ENCODE data around the gene CLIP2.
"Not testable (repeated sequence)": the region's sequence is repeated elsewhere in the genome, so short reads cannot be mapped to it uniquely, and the experiment has no call there.

Gene CLIP2

GRCh38 chr7:74398426-74398825, 109.2 kb downstream of the CLIP2 start:
- Mint-ChIP-seq H3K9me3 (no peaks in the 10 kb centered on the region), H3K4me1 (no peaks in the 10 kb centered on the region), H3K36me3 (ENCODE audit: low read depth) (peaks cover 22% of the 10 kb centered on the region), H3K27me3 (ENCODE audit: low read depth, poor library complexity) (peaks cover 7% of the 10 kb centered on the region), H3K4me3 (no peak overlapping the region), H3K27ac (no peak overlapping the region)
- no peak for DNase-seq
- TF ChIP-seq, protein P1, sequence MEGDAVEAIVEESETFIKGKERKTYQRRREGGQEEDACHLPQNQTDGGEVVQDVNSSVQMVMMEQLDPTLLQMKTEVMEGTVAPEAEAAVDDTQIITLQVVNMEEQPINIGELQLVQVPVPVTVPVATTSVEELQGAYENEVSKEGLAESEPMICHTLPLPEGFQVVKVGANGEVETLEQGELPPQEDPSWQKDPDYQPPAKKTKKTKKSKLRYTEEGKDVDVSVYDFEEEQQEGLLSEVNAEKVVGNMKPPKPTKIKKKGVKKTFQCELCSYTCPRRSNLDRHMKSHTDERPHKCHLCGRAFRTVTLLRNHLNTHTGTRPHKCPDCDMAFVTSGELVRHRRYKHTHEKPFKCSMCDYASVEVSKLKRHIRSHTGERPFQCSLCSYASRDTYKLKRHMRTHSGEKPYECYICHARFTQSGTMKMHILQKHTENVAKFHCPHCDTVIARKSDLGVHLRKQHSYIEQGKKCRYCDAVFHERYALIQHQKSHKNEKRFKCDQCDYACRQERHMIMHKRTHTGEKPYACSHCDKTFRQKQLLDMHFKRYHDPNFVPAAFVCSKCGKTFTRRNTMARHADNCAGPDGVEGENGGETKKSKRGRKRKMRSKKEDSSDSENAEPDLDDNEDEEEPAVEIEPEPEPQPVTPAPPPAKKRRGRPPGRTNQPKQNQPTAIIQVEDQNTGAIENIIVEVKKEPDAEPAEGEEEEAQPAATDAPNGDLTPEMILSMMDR (IDR thresholded peaks at IDR 0.05), result no peak

- TF ChIP-seq, protein P1 (IDR thresholded peaks at IDR 0.05), result no peak
- H3K9me3 Mint-ChIP-seq, result no peaks in the 10 kb centered on the region
- no peak overlapping the region for H3K4me3 Mint-ChIP-seq
- no peak for DNase-seq
- no peak overlapping the region for H3K27ac Mint-ChIP-seq
- peaks cover 26% of the 10 kb centered on the region for H3K36me3 Mint-ChIP-seq (ENCODE audit: low read depth)
- peaks cover 9% of the 10 kb centered on the region for H3K27me3 Mint-ChIP-seq (ENCODE audit: low read depth, poor library complexity)
- no peaks in the 10 kb centered on the region for H3K4me1 Mint-ChIP-seq
Observed at GRCh38 chr7:74399006-74399405, 109.8 kb downstream of the CLIP2 start.

DNA sequence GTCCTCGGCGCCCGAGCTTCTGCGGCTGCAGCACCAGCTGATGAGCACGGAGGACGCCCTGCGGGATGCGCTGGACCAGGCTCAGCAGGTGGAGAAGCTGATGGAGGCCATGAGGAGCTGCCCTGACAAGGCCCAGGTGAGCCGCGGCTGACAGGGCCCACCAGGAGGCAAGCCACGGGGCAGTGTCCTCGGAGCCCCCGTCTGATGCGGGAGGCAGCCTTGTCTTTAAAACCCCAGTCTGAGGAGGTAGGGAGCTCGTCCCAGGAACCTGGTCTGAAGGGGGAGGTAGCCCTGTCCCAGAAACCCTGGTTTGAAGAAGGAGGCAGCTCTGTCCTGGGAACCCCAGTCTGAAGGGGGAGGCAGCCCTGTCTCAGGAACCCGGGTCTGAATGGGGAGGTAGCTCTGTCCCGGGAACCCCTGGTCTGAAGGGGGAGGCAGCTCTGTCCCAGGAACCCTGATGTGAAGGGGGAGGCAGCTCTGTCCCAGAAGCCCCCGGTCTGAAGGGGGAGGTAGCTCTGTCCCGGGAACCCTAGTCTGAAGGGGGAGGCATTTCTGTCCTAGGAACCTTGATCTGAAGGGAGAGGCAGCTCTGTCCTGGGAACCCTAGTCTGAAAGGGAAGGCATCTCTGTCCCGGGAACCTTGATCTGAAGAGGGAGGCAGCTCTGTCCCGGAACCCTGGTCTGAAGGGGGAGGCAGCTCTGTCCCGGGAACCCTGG, 111.4 kb downstream of the CLIP2 start:
- Mint-ChIP-seq H3K27me3 (ENCODE audit: low read depth, poor library complexity) (peaks cover 7% of the 10 kb centered on the region), H3K4me1 (peaks cover 4% of the 10 kb centered on the region), H3K36me3 (ENCODE audit: low read depth) (peaks cover 23% of the 10 kb centered on the region), H3K9me3 (no peaks in the 10 kb centered on the region), H3K4me3 (no peak overlapping the region), H3K27ac (no peak overlapping the region)
- TF ChIP-seq, protein P1 (IDR thresholded peaks at IDR 0.05), result no peak
- DNase-seq, result no peak

GRCh38 chr7:74401137-74401859, 112.1 kb downstream of the CLIP2 start:
- H3K4me1 Mint-ChIP-seq, result peaks cover 9% of the 10 kb centered on the region
- H3K4me3 Mint-ChIP-seq, result no peak overlapping the region
- peak; percentile 84 for DNase-seq
- no peak overlapping the region for H3K27ac Mint-ChIP-seq
- peaks cover 12% of the 10 kb centered on the region for H3K27me3 Mint-ChIP-seq (ENCODE audit: low read depth, poor library complexity)
- TF ChIP-seq, protein P1 (IDR thresholded peaks at IDR 0.05), result peak; percentile 98
- peaks cover 16% of the 10 kb centered on the region for H3K36me3 Mint-ChIP-seq (ENCODE audit: low read depth)
- H3K9me3 Mint-ChIP-seq, result no peaks in the 10 kb centered on the region

DNA sequence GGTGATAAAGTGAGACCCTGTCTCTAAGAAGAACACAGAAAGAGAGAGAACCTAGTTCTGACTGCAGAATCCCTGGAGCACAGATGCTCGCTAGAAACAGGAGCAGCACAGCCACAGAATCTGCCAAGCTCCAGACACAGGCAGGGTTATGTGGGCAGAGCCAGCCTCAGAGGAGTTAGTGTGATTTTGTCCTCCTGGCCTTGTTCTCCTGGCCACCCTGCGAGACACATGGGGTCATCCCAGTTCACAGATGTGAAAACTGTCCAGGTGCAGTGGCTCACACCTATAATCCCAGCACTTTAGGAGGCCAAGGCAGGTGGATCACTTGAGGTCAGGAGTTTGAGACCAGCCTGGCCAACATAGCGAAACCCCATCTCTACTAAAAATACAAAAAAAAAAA, 113.5 kb downstream of the CLIP2 start:
- H3K27ac Mint-ChIP-seq, H3K9me3 Mint-ChIP-seq, H3K4me3 Mint-ChIP-seq, H3K4me1 Mint-ChIP-seq, DNase-seq: not testable (repeated sequence)
- H3K36me3 Mint-ChIP-seq (ENCODE audit: low read depth), result peaks cover 10% of the 10 kb centered on the region
- H3K27me3 Mint-ChIP-seq (ENCODE audit: low read depth, poor library complexity), result peaks cover 17% of the 10 kb centered on the region

- TF ChIP-seq, protein P1 (IDR thresholded peaks at IDR 0.05), result no peak
- no peak for DNase-seq
- Mint-ChIP-seq H3K36me3 (ENCODE audit: low read depth) (peaks cover 10% of the 10 kb centered on the region), H3K4me3 (no peak overlapping the region), H3K27me3 (ENCODE audit: low read depth, poor library complexity) (peaks cover 14% of the 10 kb centered on the region), H3K9me3 (no peaks in the 10 kb centered on the region), H3K27ac (no peak overlapping the region), H3K4me1 (peaks cover 9% of the 10 kb centered on the region)
Observed at GRCh38 chr7:74403521-74404387, 114.5 kb downstream of the CLIP2 start.
